ENCODE measurements around the gene SOX9. TPM values are rescaled to one million over a fixed set of nuclear protein-coding genes. Genes with fewer than 3 reads are reported as not detected.

Gene SOX9
- total and polyA plus RNA-seq, 9 of the 15 experiments (the other 6 are each of a cell fraction or from before 2014, with no cell fraction given) = 0.04 TPM; not detected in 8

- no peak for DNase-seq (ENCODE audit: extremely low read depth in 1 of 4, low spot score in 3 of 4)
- no peaks in the 10 kb centered on the region for H4K20me1 ChIP-seq (replicated peaks; ENCODE audit: control insufficient read depth, insufficient read depth, low read length)
- no peak overlapping the region for H3K9ac ChIP-seq (ENCODE audit: insufficient read depth in 1 of 2, low read depth in 2 of 2, low read length in 2 of 2)
- no peak overlapping the region for H3K27ac ChIP-seq (ENCODE audit: extremely low read depth, low read depth, low read length)
- H3K9me1 ChIP-seq (ENCODE audit: control insufficient read depth, insufficient read depth, low read length) = no peaks in the 10 kb centered on the region
- H2AFZ ChIP-seq (ENCODE audit: low read depth, low read length) = no peak overlapping the region
- H3K27me3 ChIP-seq (ENCODE audit: control insufficient read depth in 2 of 2, insufficient read depth in 2 of 2, low read length in 2 of 2) = no peaks in the 10 kb centered on the region
- 5% methylated on average over 2 of the region's 2 CpGs for WGBS (ENCODE audit: insufficient coverage, low coverage, missing lambda C conversion rate)
- H3K36me3 ChIP-seq (ENCODE audit: control insufficient read depth, insufficient read depth, low read length) = no peaks in the 10 kb centered on the region
- no peak overlapping the region for H3K4me2 ChIP-seq (ENCODE audit: insufficient read depth, low read length)
- ChIA-PET CTCF (ENCODE audit: low intra/inter-chr PET ratio) (no interaction called here), POLR2A (no interaction called here)
- FAIRE-seq = no peak
- no peaks in the 10 kb centered on the region for H3K9me3 ChIP-seq (replicated peaks; ENCODE audit: control insufficient read depth, insufficient read depth, low read depth, low read length)
- in situ Hi-C loops (cut with MboI) (no loop called here), intact Hi-C loops (cut with micrococcal nuclease) (no loop called here)
- H3K4me3 ChIP-seq = no peak overlapping the region
- no peaks in the 10 kb centered on the region for H3K79me2 ChIP-seq (ENCODE audit: control insufficient read depth, insufficient read depth, low read length)
- no peak for ATAC-seq
- no peaks in the 10 kb centered on the region for H3K4me1 ChIP-seq (replicated peaks in 1 of 2; ENCODE audit: control insufficient read depth in 2 of 2, insufficient read depth in 2 of 2, low read length in 2 of 2)
- BruUV-seq (replicated peaks) = no TSS peak
- TF ChIP-seq, protein P1, sequence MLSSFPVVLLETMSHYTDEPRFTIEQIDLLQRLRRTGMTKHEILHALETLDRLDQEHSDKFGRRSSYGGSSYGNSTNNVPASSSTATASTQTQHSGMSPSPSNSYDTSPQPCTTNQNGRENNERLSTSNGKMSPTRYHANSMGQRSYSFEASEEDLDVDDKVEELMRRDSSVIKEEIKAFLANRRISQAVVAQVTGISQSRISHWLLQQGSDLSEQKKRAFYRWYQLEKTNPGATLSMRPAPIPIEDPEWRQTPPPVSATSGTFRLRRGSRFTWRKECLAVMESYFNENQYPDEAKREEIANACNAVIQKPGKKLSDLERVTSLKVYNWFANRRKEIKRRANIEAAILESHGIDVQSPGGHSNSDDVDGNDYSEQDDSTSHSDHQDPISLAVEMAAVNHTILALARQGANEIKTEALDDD (IDR thresholded peaks at IDR 0.05) = no peak
- no peak for TF ChIP-seq CC2D1A (IDR thresholded peaks at IDR 0.05)
- no peak for TF ChIP-seq ZFP91 (CRISPR knock-in tag; IDR thresholded peaks at IDR 0.05)
- no peak for TF ChIP-seq ARID2 (IDR thresholded peaks at IDR 0.05)
- TF ChIP-seq ZBTB43 (CRISPR knock-in tag; IDR thresholded peaks at IDR 0.05) = no peak
- TF ChIP-seq RBM14 (IDR thresholded peaks at IDR 0.05; ENCODE audit: borderline replicate concordance, insufficient read depth, low read depth, low read length) = no peak
- no peak for TF ChIP-seq ZEB2 (IDR thresholded peaks at IDR 0.05)
- no peak for TF ChIP-seq NCOA4 (IDR thresholded peaks at IDR 0.05; ENCODE audit: partially characterized antibody)
- TF ChIP-seq, protein P2, sequence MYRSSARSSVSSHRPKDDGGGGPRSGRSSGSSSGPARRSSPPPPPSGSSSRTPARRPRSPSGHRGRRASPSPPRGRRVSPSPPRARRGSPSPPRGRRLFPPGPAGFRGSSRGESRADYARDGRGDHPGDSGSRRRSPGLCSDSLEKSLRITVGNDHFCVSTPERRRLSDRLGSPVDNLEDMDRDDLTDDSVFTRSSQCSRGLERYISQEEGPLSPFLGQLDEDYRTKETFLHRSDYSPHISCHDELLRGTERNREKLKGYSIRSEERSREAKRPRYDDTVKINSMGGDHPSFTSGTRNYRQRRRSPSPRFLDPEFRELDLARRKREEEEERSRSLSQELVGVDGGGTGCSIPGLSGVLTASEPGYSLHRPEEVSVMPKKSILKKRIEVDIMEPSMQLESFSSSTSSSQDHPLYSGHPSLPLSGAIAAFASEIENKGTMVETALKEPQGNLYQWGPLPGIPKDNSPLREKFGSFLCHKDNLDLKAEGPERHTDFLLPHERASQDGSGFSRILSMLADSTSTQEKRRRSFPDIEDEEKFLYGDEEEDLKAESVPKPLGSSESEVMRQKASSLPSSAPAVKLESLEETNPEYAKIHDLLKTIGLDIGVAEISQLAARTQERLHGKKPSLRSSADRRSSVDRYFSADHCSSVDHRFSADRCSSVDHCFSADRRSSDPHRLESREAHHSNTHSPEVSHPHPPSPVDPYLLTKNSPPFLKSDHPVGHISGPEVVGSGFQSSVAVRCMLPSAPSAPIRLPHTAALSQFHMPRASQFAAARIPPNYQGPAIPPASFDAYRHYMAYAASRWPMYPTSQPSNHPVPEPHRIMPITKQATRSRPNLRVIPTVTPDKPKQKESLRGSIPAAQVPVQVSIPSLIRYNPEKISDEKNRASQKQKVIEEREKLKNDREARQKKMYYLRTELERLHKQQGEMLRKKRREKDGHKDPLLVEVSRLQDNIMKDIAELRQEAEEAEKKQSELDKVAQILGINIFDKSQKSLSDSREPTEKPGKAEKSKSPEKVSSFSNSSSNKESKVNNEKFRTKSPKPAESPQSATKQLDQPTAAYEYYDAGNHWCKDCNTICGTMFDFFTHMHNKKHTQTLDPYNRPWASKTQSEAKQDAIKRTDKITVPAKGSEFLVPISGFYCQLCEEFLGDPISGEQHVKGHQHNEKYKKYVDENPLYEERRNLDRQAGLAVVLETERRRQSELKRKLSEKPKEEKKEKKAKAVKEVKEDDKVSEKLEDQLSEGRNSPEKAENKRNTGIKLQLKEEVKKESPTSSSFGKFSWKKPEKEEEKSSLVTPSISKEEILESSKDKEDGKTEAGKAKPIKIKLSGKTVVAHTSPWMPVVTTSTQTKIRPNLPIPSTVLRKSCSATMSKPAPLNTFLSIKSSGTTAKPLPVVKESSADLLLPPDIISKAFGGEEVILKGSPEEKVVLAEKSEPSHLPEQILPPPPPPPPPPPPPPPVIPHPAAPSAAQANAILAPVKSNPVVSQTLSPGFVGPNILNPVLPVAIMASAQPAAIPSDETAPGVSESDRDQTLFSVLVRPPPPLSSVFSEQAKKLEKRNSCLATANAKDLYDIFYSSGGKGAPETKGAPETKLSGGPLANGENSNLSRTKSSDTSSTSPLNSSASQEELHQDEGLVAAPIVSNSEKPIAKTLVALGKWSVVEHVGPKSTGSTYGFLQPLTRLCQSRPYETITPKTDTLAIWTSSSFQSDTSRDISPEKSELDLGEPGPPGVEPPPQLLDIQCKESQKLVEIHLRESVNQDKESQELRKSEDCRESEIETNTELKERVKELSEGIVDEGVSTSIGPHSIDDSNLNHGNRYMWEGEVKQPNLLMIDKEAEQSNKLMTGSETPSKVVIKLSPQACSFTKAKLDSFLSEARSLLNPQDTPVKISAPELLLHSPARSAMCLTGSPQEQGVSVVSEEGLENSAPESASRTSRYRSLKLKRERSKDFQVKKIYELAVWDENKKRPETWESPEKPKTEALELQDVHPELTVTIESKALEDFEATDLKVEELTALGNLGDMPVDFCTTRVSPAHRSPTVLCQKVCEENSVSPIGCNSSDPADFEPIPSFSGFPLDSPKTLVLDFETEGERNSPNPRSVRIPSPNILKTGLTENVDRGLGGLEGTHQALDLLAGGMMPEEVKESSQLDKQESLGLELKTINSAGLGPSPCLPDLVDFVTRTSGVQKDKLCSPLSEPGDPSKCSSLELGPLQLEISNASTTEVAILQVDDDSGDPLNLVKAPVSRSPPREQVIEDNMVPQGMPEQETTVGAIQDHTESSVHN (IDR thresholded peaks at IDR 0.05; ENCODE audit: borderline replicate concordance in 1 of 2, low read depth in 1 of 2) = no peak
- no peak for TF ChIP-seq MCM2 (IDR thresholded peaks at IDR 0.05; ENCODE audit: low read depth)
Observed at GRCh38 chr17:72145962-72146361, 25.1 kb downstream of the SOX9 start.

Measured in K562 (cell line).